Measurements from ENCODE around the gene KISS1R.

DNA sequence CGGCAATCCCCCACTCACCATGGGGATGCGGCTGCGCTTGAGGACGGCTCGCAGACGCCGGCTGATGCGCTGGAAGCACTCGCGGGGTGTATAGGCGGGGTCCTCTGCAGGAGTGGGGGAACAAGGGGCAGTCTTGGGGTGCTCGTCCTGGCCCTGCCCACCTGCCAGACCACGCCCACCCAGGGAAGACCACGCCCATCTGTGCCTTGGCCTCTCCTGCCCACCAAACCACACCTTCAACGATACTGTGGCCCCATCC, 17.2 kb upstream of the KISS1R start:
- TF ChIP-seq EZH2 (optimal IDR thresholded peaks at IDR 0.05; ENCODE audit: low read depth, low read length) (no peak), EZH2phosphoT487 (IDR thresholded peaks at IDR 0.05; ENCODE audit: low read length) (no peak)
- TF ChIP-seq, protein P1, sequence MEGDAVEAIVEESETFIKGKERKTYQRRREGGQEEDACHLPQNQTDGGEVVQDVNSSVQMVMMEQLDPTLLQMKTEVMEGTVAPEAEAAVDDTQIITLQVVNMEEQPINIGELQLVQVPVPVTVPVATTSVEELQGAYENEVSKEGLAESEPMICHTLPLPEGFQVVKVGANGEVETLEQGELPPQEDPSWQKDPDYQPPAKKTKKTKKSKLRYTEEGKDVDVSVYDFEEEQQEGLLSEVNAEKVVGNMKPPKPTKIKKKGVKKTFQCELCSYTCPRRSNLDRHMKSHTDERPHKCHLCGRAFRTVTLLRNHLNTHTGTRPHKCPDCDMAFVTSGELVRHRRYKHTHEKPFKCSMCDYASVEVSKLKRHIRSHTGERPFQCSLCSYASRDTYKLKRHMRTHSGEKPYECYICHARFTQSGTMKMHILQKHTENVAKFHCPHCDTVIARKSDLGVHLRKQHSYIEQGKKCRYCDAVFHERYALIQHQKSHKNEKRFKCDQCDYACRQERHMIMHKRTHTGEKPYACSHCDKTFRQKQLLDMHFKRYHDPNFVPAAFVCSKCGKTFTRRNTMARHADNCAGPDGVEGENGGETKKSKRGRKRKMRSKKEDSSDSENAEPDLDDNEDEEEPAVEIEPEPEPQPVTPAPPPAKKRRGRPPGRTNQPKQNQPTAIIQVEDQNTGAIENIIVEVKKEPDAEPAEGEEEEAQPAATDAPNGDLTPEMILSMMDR (IDR thresholded peaks at IDR 0.05; ENCODE audit: low read length): no peak
